Stimulated activated CD8-positive, alpha-beta memory T cell treated with anti-CD3 and anti-CD28 coated beads, Interleukin-15, amount 100 ng/mL, for 48 hours (primary cell): ENCODE data around the gene RAPGEF1.

ENCODE experiments used
- DNase-seq, 2 donors: peaks; one replicate each; pipeline ENCODE4 v3.0.0-alpha.2; 2020; ENCODE audit warnings: low read depth in 2 of 2

Gene RAPGEF1

DNA sequence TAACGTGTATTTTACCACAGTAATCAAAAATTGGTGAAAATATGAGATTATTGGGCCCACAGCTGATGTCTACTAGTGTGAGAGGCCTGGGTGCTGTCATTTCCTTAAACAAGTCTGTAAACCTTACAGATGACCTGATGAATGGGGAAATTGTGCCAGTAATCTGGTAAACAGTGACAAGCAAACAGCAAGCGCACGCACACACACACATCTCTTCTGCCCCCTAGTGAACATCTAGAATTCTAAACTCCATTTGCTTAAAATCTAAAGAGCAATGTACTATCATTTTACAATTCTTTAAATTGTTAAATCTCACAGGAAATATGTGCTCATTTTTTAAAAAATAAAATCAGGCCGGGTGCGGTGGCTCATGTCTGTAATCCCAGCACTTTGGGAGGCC, 7.5 kb upstream of the RAPGEF1 start:
- DNase-seq = no peak

DNA sequence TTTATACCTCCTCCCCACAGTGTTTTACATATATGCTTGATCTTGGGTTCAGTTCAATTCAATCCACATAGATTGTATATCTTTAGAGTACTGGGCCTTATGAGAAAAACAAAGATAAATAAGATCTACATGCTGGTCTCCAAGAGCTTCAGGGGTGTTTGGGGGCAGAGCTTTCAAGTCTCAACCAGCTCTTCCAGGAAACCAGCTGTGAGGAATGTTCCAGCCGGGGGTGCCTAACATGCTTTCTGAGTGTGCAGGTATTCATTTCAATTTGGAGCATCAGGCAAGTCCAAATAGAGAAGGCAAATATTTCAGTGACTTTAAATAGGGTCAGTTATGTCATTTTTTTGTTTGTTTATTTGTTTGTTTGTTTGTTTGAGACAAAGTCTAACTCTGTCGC, 5.7 kb upstream of the RAPGEF1 start:
- no peak for DNase-seq

DNA sequence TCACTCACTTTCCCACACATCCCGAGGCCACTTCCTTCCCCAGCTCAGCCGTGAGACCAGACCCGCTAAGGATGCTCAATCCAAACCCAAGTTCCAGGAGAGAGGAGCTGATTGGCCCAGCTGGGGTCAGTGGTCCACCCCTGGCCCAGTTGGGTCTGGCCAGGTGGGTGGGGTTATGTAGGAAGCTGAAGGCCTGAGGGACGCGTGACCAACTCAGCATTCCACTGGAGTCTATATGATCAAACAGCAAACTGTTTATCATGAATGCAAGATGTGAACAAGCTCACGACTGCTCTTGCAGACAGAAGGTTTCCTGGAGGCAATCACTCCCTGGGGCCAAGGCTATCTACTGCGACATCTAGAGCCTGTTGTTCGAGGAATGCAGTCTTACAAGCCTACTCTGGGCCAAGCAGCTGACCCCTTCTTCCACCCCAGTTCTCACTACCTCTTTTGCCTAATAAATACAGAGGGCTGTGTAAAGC, 4.9 kb upstream of the RAPGEF1 start:
- no peak for DNase-seq

DNA sequence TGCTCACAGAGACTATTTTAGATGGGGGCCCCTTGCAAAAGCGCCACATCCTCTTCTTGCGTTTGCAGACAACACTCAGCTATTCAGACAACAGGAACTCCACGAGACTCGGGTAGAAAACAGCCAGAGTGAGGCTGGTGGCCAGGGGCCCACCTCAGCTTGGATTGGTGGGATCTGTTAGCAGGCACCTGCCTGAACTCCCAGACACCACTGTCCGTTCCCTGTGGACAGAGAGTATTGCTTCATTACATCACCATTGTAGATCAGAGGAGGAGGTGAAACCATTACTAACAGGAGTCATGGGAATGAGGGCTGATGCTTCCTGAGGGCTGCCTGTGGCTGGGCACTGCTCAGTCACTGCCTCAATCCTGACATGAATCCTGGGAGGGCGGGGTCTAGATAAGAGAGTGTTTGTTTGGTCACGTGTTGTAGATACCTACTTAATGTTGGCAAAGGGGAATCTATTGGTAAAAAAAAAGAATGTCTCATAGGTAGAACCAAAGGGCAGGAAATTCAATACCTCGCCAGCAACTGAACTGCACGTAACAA, 4.4 kb upstream of the RAPGEF1 start:
- no peak for DNase-seq

DNA sequence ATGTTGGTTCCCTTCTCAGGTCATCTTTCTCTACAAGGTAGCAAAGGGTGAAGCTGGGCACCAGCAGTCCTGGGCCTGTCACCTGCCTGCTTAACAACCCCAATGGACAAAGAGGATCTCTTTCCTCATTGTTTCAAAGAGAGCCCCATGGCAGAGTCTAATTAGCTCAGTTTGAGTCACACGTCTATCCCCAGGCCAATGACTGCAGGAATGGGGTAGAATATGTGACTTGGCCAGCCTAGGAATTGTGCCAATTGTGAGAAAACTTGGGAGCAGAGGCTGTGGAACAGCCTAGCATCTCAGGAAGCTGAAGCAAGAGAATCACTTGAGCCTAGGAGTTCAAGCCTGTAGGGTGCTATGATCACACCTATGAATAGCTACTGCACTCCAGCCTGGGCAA, 3.6 kb upstream of the RAPGEF1 start:
- DNase-seq = no peak

DNA sequence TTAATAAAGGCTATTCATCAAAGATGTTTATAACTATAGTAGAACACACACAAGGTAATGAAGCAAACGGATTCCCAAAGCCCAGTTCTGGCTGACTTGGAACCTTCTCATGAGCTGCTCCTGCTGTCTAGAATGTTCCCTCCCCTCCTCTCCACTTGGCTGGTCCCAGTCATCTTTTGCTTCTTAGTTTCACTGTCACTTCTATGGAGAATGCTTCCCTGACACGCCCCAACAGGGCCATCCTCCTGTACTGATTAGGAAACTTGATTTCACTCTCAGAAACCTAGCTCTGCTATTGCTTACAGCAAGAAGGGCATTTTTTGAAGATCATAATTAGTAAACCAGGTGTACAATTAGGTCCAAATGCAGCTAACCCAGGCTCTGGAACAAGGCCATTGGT, 3.2 kb upstream of the RAPGEF1 start:
- DNase-seq = no peak

DNA sequence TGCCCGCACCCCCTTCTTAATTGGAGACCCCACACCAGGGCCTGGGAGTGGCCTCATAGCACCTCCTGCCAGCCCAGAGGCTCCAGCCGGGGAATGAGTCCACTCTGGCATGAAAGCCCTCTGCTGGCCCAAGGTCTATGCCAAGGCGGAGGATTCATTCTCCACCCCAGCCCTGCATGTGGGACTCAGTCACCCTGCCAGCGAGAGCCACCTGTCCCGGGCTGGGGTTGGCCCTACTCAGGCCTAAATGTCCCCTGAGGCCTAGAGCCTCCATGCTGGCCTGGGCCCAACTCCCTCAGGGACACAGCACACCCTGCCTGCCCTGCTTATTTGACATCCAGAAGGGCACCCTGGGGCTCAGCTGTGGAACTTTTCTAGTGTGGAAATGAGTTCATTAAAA, 1.0 kb upstream of the RAPGEF1 start:
- no peak for DNase-seq

DNA sequence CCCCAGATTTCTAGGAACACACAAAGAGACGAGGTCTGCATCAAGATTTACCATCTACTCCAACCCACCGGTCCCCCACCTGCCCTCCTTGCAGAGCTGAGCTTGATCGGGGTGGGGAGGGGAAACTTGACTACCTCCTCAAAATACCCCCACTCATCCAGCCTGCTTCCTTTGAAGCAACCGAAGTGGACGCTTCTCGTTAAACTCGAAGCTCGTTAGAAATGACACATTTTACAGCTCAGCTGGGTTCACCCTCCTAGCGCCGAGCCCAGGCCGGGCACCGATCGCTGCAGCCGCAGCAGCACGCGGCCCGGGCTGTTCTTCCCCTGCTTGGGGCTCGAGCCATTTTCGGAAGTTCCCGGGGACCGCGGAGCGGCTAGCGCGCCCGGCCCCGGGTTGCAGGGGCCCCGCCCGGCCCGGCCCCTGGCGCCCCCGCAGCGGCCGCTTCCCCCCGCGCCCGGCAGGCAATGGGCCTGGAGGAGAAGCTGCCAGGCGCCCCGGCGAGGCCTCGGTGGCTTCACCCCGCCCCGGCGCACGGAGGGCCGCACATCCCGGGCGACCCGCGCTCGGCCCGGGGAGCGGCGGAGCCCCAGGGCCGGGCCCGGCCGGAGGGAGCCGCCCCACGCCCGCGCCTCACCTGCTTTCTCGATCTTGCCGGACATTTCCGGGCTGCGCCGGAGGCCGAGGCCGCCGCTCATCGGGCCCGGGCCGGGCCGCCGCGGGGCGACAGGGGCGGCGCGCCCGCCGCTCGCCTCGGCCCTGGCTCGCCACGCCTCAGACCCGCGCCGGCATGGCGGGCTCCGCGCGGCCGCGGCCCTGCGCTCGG, 530 bp downstream of the RAPGEF1 start:
- DNase-seq = no peak

DNA sequence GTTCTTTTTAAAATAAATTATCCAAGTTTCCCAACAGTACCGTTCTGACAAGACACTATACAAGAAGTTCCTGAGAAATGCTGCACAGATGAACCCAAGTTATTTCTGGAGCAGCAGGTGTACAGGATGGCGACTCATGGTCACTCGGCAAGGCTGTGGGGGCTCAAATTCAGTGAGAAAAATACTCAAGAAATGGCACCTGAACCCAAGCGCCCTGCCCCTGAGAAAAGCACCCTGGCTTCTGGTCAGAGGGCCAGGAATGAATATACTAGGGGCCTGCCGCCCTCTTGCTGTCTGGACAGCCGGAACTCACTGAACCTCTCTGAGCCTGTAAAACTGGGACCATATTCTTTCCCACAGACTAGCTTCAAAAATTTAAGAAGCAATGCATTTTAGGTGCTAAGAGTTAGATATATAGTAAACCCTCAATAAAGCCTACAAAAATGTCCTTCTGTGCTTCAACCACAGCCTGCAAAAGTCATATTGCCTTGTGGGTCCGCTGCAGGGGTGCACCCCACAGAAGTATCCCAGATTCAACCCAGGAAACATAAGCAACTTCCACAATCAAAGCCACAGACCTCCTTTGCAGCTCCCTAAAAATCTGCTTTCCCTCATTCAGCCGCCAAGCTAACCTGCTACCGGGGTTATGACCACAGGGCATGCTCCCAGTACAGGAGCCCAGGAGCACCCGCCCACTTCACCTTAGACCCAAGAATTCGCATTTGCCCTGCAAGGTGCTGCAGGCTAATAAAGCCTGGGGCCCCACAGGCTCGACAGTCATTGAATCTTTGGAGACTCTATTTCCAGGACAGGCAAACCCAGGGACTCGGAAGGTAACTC, 1.4 kb downstream of the RAPGEF1 start:
- DNase-seq = no peak

DNA sequence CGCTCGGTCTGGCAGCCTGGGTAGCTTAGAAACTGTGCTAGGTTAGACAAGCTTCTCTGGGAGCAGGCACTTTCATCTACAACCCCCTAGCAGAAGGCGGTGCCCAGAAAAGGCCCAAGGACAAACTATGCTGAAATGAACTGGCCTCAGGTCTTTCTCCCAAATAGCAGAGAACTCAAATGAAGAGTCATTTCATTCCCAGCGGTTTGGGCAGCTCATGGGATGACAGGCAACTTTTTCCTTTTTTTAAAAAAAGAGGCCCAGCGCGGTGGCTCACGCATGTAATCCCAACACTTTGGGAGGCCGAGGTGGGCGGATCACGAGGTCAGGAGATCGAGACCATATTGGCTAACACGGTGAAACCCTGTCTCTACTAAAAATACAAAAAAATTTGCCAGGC, 2.5 kb downstream of the RAPGEF1 start:
- DNase-seq = no peak

DNA sequence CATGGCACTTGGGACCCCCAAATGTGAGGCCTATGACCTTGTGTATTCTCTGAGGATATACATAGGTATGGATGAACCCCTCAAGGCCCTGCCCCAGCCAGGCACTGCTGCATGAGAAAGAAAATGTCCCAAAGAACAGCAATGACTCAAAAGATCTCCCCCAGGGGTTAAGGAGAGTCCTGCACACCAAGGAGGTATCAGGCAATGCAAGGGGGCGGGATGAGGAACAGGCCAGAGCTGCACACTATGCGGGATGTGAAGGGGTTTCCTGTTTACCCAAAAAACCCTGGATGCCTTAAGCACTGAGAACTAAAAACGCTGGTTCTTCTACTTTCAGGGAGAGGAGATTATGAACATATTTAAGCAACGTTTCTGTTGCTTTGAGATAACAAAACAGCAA, 3.4 kb downstream of the RAPGEF1 start:
- DNase-seq = no peak

DNA sequence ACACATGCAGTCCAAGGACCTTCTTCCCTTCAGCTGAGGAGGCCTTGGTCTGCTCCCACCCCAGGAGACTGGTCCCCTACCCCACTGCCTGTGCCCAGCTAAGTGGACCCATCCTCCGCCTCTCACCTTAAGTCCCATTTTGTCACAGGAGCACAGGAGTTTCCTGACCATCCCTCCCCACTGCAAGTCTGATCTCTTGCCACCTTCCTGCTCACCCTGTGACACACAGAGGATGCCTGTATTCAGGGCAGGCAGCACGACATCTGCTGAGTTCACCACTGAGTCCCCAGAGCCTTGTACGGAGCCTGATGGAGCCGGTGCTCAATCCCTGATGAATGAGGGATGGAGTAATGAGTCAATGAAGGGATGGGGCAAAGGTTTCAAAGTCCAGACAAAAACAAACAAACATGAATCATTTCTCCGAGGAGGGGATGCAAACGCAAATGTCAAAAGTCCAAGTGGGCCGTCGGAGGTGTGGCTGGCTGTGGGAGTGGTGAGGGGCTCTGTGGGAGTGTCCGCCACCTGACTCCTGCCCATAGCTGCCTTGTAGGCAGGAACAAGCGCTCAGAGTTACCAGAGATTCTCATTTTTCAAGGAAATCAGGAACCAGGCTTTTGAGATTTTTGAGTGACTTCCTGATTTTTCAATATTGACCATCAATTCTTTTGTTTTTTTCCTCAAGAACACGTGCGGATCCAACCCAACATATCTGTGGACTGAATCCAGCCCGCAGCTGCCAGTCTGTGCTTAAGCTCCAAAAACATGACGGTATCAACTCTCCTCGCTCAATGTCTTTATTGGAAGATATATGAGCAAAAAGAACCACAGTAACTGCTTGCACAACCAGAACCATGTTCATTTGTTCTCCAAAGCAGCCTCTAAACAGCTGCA, 4.4 kb downstream of the RAPGEF1 start:
- DNase-seq = no peak

DNA sequence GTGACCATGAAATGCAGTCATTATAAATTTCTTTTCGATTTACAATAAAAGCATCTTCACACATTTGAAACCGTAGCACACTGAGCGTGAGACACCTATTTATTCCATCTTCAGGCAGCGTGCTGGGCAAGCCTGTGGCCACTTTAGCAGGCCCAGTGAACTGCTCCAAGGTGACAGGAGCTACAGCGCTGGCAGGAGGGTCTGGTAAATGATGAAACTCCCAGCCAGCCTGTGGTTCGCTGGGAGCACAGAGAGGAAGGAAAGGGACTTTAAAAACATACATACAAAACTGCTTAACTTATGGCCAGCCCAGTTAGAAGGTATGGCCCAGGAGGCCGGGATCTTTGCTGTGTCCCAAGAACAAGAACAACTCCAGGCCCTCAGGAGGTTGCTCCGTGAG, 5.1 kb downstream of the RAPGEF1 start:
- no peak for DNase-seq

DNA sequence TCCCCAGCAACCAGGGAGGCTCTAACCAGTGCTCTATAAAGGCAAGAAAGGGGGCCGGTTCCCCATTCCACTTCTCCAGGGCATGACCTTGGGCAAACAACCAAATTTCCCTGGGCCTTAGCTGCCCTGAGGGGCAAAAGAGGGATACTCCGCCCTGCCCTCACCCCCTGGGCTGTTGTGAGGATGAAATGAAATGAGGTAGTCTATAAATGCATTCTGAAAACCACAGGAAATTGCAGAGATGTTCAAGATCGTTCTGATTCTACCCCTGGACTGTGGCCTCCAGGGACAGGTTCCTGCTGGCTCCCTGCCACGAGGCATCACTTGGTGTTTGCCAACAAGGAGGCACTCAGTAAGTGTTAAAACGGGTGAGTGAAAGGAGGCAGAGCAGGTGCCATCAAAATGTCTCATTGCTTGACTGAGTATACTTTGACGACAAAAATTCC, 5.7 kb downstream of the RAPGEF1 start:
- DNase-seq = no peak

DNA sequence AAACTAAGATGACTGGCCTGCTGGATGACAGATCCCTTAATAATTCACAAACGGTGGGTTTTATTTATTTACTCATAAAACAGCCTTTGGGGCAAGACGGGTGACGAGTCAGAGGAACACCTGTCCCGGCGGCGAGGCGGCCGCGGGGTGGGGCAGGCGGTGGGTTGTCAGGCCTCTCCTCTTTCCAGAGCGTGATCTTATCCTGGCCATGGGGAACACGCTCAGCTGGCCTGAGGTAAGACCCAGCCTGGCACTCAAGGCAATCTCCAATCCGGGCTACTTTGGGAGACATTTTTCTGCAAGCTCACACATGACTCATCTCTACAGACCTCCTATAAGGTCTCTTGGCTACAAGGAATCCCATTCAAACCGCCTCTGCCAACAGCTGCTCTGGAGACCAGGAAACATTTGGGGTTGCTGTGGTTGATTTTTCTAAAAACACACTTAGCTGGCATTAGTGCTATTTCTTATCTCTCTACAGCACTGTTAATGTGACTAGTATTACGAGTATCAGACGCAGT, 6.3 kb downstream of the RAPGEF1 start:
- no peak for DNase-seq

DNA sequence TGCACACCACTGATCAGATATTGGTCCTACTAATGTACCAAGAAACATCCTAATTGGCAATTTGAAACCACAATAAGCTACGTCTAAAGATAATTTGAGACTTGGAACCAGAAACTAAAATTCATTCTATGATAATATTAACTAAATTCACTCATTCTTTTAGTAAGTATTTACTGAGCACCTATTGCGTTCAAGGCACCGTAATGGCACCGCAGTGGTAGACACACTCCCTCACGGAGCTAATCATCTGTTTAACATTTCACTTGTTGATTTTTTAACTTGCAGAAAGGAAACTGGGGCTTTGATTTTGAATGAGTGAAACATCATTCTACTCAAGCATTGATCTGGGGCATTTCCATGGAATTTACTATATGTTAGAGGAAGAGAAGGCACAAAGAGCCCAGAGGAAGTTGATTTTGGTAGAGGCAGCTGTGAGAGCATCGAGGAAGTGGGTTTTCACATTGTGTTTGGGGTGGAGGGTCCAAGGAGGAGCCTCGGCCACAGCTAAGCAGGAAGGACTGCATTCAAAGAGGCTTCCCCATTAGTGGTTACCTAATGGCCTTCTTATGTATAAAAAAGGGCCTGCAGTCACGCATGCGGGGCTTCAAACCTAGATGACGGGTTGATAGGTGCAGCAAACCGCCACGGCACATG, 7.1 kb downstream of the RAPGEF1 start:
- no peak for DNase-seq

DNA sequence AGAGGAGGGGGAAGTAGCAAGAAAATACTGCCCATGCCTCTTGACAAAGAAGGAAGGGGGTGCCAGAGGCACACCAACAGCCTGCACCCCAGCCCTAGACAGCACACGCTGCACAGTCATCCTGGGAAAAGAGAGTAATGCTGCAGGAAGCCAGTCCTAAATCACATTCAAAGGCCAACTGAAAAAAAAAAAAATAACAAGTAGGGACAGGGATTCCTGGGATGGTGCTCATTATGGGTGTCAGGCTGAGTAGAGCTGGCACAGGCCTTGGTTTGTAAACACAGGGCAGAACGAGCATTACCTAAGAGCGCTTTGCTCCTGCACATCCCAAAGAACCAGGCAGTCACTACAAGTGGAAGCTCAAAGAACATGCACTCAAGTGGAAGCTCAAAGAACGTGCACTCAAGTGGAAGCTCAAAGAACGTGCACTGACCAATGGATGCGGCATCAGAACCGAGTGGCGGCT, 7.8 kb downstream of the RAPGEF1 start:
- no peak for DNase-seq

DNA sequence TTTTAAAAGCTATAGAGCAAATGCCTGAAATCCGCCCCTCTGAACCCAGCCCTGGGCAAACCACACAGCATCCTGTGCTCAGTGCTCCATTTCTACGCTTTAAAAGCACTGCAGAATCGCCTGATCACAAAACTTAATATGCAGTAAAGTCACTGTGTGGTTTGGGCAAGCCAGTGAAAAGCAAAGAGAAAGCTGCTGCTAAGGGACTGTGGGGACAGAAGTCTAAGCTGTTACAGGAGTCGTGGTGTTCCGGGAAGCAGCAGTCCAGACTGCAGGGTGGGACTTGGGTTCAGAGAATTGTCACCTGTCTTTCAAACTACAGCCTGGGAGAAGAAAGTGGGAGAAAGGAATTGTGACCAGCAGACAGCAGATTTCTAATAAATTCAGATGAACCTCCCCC, 8.2 kb downstream of the RAPGEF1 start:
- DNase-seq = no peak

DNA sequence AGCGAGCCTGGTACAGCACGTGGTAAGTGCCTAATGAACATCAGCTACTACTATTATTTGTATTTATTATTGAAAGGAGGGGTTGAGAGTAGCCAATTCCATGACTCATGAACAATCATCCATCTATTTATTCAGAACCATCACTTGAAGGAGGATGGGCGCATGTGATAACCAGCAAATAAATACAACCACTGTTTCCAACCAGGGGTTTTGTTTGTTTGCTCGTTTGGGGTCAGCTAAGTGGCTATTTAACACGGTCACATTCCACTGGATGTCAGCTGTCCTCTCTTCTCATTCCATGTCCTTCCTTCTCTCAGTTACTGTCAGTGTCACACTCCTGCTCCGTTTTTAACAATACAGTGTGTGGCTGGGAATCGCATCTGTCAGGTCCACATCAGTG, 8.6 kb downstream of the RAPGEF1 start:
- no peak for DNase-seq

DNA sequence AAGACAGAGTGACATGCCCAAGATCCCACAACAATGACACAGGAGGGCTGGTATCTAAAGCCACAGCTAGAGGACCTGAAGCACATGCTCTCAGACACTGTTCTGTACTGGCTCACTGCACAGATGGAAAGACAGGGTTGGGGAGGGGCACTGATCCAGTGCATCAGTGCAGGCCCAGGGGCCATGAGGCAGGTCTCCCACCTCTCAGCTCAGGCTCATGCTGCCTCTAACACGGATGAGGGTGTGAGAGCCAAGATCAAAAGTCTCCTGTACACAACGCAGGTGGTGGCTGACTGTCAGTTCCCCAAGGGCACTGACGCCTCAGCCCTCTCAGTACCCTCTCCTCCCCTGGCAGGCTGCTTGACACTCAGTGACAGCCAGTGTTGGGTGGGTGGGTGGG, 10.9 kb downstream of the RAPGEF1 start:
- peak in 1 of 2 donors; percentile 59 for DNase-seq

DNA sequence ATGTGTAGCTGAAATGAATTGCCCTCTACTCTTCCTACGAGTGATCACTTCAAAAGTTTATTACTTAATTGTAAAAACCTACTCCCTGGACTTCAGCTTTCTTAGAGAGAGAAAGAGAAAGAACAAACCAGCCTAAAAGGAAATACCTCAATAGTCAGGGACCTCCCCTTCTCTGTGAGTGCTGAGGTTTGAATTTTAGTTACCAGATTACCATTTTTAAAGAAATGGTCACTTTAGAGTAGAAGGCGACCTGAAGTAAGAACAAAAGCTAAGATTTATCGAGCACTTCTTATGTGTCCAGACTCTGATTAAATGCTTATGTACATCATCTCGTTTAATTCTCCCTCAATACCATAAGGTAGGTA, 11.3 kb downstream of the RAPGEF1 start:
- no peak for DNase-seq
